ENCODE measurements around the gene AUP1.
A peak's percentile ranks its signal among the peaks of the same experiment; 100 is the strongest.
"Not testable (repeated sequence)": the region's sequence is repeated elsewhere in the genome, so short reads cannot be mapped to it uniquely, and the experiment has no call there.

The AUP1 gene

GRCh38 chr2:74498500-74499266, 30.8 kb downstream of the AUP1 start:
- Histone ChIP-seq H3K4me3 (ENCODE audit: low read depth in 1 of 2, low read length in 2 of 2) (peak overlapping the region in 1 of 2 donors; percentile 38), H3K9me3 (ENCODE audit: low read length) (no peaks in the 10 kb centered on the region), H3K9ac (ENCODE audit: low read length) (no peak overlapping the region), H3K4me1 (ENCODE audit: insufficient read depth, low read length) (peaks cover 16% of the 10 kb centered on the region), H3K36me3 (ENCODE audit: insufficient read depth, low read length) (peaks cover 4% of the 10 kb centered on the region), H3K27ac (ENCODE audit: low read depth, low read length) (no peak overlapping the region), H3K27me3 (ENCODE audit: control insufficient read depth in 1 of 2, insufficient read depth in 2 of 2, low read length in 2 of 2) (peaks cover 22 to 68% of the 10 kb centered on the region in 2 donors)

GRCh38 chr2:74497777-74498499, 31.6 kb downstream of the AUP1 start:
- Histone ChIP-seq H3K27ac (ENCODE audit: low read depth, low read length) (no peak overlapping the region), H3K9ac (ENCODE audit: low read length) (no peak overlapping the region), H3K4me1 (ENCODE audit: insufficient read depth, low read length) (peaks cover 16% of the 10 kb centered on the region), H3K27me3 (ENCODE audit: control insufficient read depth in 1 of 2, insufficient read depth in 2 of 2, low read length in 2 of 2) (peaks cover 22 to 61% of the 10 kb centered on the region in 2 donors), H3K9me3 (ENCODE audit: low read length) (no peaks in the 10 kb centered on the region), H3K4me3 (ENCODE audit: low read depth in 1 of 2, low read length in 2 of 2) (peak overlapping the region; percentile 18 to 38), H3K36me3 (ENCODE audit: insufficient read depth, low read length) (peaks cover 10% of the 10 kb centered on the region)

- H3K4me3 ChIP-seq (ENCODE audit: low read depth in 1 of 2, low read length in 2 of 2), result peak overlapping the region; percentile 18 to 38
- H3K4me1 ChIP-seq (ENCODE audit: insufficient read depth, low read length), result peaks cover 16% of the 10 kb centered on the region
- H3K36me3 ChIP-seq (ENCODE audit: insufficient read depth, low read length), result peaks cover 18% of the 10 kb centered on the region
- no peak overlapping the region for H3K27ac ChIP-seq (ENCODE audit: low read depth, low read length)
- H3K9ac ChIP-seq (ENCODE audit: low read length), result no peak overlapping the region
- H3K9me3 ChIP-seq (ENCODE audit: low read length), result no peaks in the 10 kb centered on the region
- H3K27me3 ChIP-seq (ENCODE audit: control insufficient read depth in 1 of 2, insufficient read depth in 2 of 2, low read length in 2 of 2), result peaks cover 22 to 54% of the 10 kb centered on the region in 2 donors
These were observed 32.3 kb downstream of the AUP1 start for GRCh38 chr2:74496997-74497776.

GRCh38 chr2:74495440-74495839, 34.1 kb downstream of the AUP1 start:
- H3K4me1 ChIP-seq (ENCODE audit: insufficient read depth, low read length), result peaks cover 16% of the 10 kb centered on the region
- H3K9ac ChIP-seq (ENCODE audit: low read length), result no peak overlapping the region
- H3K4me3 ChIP-seq (ENCODE audit: low read depth in 1 of 2, low read length in 2 of 2), result no peak overlapping the region
- peaks cover 35% of the 10 kb centered on the region for H3K36me3 ChIP-seq (ENCODE audit: insufficient read depth, low read length)
- H3K27me3 ChIP-seq (ENCODE audit: control insufficient read depth in 1 of 2, insufficient read depth in 2 of 2, low read length in 2 of 2), result peaks cover 17 to 36% of the 10 kb centered on the region in 2 donors
- no peak overlapping the region for H3K27ac ChIP-seq (ENCODE audit: low read depth, low read length)
- no peaks in the 10 kb centered on the region for H3K9me3 ChIP-seq (ENCODE audit: low read length)

- Histone ChIP-seq H3K27me3 (ENCODE audit: control insufficient read depth in 1 of 2, insufficient read depth in 2 of 2, low read length in 2 of 2) (peaks cover 9 to 17% of the 10 kb centered on the region in 2 donors), H3K9ac (ENCODE audit: low read length) (no peak overlapping the region), H3K36me3 (ENCODE audit: insufficient read depth, low read length) (peaks cover 51% of the 10 kb centered on the region), H3K4me3 (ENCODE audit: low read depth in 1 of 2, low read length in 2 of 2) (no peak overlapping the region), H3K9me3 (ENCODE audit: low read length) (no peaks in the 10 kb centered on the region), H3K4me1 (ENCODE audit: insufficient read depth, low read length) (peaks cover 11% of the 10 kb centered on the region), H3K27ac (ENCODE audit: low read depth, low read length) (no peak overlapping the region)
These were observed 36.0 kb downstream of the AUP1 start for GRCh38 chr2:74493546-74493945.

GRCh38 chr2:74491648-74492544, 37.6 kb downstream of the AUP1 start:
- Histone ChIP-seq H3K36me3 (ENCODE audit: insufficient read depth, low read length) (peaks cover 58% of the 10 kb centered on the region), H3K9ac (ENCODE audit: low read length) (no peak overlapping the region), H3K4me1 (ENCODE audit: insufficient read depth, low read length) (no peaks in the 10 kb centered on the region), H3K9me3 (ENCODE audit: low read length) (no peaks in the 10 kb centered on the region), H3K27me3 (ENCODE audit: control insufficient read depth in 1 of 2, insufficient read depth in 2 of 2, low read length in 2 of 2) (peaks cover 0 to under 1% of the 10 kb centered on the region in 2 donors), H3K4me3 (ENCODE audit: low read depth in 1 of 2, low read length in 2 of 2) (no peak overlapping the region), H3K27ac (ENCODE audit: low read depth, low read length) (no peak overlapping the region)

GRCh38 chr2:74489906-74490305, 39.6 kb downstream of the AUP1 start:
- H3K9ac ChIP-seq (ENCODE audit: low read length), result no peak overlapping the region
- no peak overlapping the region for H3K4me3 ChIP-seq (ENCODE audit: low read depth in 1 of 2, low read length in 2 of 2)
- no peaks in the 10 kb centered on the region for H3K4me1 ChIP-seq (ENCODE audit: insufficient read depth, low read length)
- no peaks in the 10 kb centered on the region for H3K27me3 ChIP-seq (ENCODE audit: control insufficient read depth in 1 of 2, insufficient read depth in 2 of 2, low read length in 2 of 2)
- H3K36me3 ChIP-seq (ENCODE audit: insufficient read depth, low read length), result peaks cover 65% of the 10 kb centered on the region
- H3K9me3 ChIP-seq (ENCODE audit: low read length), result no peaks in the 10 kb centered on the region
- H3K27ac ChIP-seq (ENCODE audit: low read depth, low read length), result no peak overlapping the region

- no peaks in the 10 kb centered on the region for H3K9me3 ChIP-seq (ENCODE audit: low read length)
- H3K9ac ChIP-seq (ENCODE audit: low read length), result no peak overlapping the region
- peaks cover 62% of the 10 kb centered on the region for H3K36me3 ChIP-seq (ENCODE audit: insufficient read depth, low read length)
- no peaks in the 10 kb centered on the region for H3K27me3 ChIP-seq (ENCODE audit: control insufficient read depth in 1 of 2, insufficient read depth in 2 of 2, low read length in 2 of 2)
- H3K27ac ChIP-seq (ENCODE audit: low read depth, low read length), result no peak overlapping the region
- no peaks in the 10 kb centered on the region for H3K4me1 ChIP-seq (ENCODE audit: insufficient read depth, low read length)
- no peak overlapping the region for H3K4me3 ChIP-seq (ENCODE audit: low read depth in 1 of 2, low read length in 2 of 2)
These were observed 40.6 kb downstream of the AUP1 start for GRCh38 chr2:74488643-74489481.

GRCh38 chr2:74486141-74486540, 43.4 kb downstream of the AUP1 start:
- H3K4me3 ChIP-seq (ENCODE audit: low read depth in 1 of 2, low read length in 2 of 2), result no peak overlapping the region
- peaks cover 13% of the 10 kb centered on the region for H3K4me1 ChIP-seq (ENCODE audit: insufficient read depth, low read length)
- H3K36me3 ChIP-seq (ENCODE audit: insufficient read depth, low read length), result peaks cover 37% of the 10 kb centered on the region
- H3K27me3 ChIP-seq (ENCODE audit: control insufficient read depth in 1 of 2, insufficient read depth in 2 of 2, low read length in 2 of 2), result no peaks in the 10 kb centered on the region
- H3K9ac ChIP-seq (ENCODE audit: low read length), result no peak overlapping the region
- no peaks in the 10 kb centered on the region for H3K9me3 ChIP-seq (ENCODE audit: low read length)
- H3K27ac ChIP-seq (ENCODE audit: low read depth, low read length), result no peak overlapping the region

- H3K9me3 ChIP-seq (ENCODE audit: low read length); H3K27me3 ChIP-seq (ENCODE audit: control insufficient read depth in 1 of 2, insufficient read depth in 2 of 2, low read length in 2 of 2): not testable (repeated sequence)
- peak overlapping the region; percentile 93 for H3K27ac ChIP-seq (ENCODE audit: low read depth, low read length)
- H3K9ac ChIP-seq (ENCODE audit: low read length), result peak overlapping the region; percentile 69
- peaks cover 26% of the 10 kb centered on the region for H3K4me1 ChIP-seq (ENCODE audit: insufficient read depth, low read length)
- peak overlapping the region; percentile 85 to 99 for H3K4me3 ChIP-seq (ENCODE audit: low read depth in 1 of 2, low read length in 2 of 2)
- peaks cover 33% of the 10 kb centered on the region for H3K36me3 ChIP-seq (ENCODE audit: insufficient read depth, low read length)
These were observed 45.8 kb downstream of the AUP1 start for GRCh38 chr2:74483675-74484164.
